KOPT-K1 (cell line): ENCODE measurements around the gene OPCML.

Source experiments
- H3K27ac ChIP-seq: fragments of 200-600 bp; sonication (generic); 2 replicates; pipeline ENCODE4 v1.5.1; 2016; ENCODE audit warnings: antibody characterized with exemption, mild to moderate bottlenecking, low read depth, low read length; ENCODE audit not compliant: poor library complexity, severe bottlenecking
- H3K36me3 ChIP-seq: fragments of 200-600 bp; sonication (generic); 2 replicates; pipeline ENCODE4 v1.5.1; 2017; ENCODE audit warnings: antibody characterized with exemption, mild to moderate bottlenecking, low read length, moderate library complexity; ENCODE audit not compliant: insufficient read depth
- H3K9me3 ChIP-seq: fragments of 200-600 bp; sonication (generic); 2 replicates; pipeline ENCODE4 v1.5.1; 2017; ENCODE audit warnings: antibody characterized with exemption, low read length, mild to moderate bottlenecking; ENCODE audit not compliant: insufficient read depth, poor library complexity, severe bottlenecking

Gene OPCML

DNA sequence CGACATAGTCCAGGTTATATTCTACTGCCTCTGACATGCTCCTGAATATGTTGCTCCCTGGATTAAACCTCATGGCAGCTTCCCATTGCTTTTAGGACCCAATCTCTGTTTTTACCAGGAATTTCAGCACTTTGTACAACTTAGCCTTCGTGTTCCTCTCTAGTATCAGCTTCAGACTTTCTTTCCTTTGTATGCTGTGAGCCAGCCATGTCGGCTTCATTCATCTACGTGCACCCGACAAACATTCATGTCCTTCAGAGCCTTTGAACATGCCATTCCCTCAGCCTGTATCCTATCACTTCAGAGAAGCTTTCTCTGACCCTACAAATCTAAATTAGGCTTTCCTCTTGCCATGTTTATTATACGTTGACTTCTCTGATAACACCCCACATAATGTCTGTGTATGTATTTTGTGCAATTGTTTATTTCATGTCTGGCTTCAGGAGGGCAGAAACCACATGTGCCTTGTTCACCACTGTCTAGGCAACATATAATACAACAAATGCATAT lies 743.4 kb downstream of the OPCML start:
- H3K27ac ChIP-seq, result no peak overlapping the region
- H3K9me3 ChIP-seq, result no peaks in the 10 kb centered on the region
- no peaks in the 10 kb centered on the region for H3K36me3 ChIP-seq

DNA sequence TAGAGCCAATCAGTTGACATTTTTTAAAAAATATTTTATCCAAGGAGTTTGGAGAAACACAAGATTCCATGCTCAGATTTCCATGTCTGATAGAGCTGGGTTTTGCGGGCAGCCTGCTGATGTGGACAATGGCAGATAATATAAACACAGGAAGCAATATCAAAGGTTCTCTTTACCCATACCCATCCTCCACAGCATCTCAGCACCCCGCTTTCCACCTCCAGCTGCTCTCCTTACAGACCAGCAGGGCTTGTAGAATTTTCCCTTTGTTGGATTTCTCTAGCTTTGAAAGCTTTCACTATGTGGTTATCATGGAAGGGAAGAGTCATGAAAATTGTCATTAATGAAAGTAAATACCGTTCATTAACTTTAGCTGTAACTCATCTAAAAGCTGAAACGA lies 746.4 kb downstream of the OPCML start:
- no peak overlapping the region for H3K27ac ChIP-seq
- H3K36me3 ChIP-seq, result no peaks in the 10 kb centered on the region
- H3K9me3 ChIP-seq, result no peaks in the 10 kb centered on the region

DNA sequence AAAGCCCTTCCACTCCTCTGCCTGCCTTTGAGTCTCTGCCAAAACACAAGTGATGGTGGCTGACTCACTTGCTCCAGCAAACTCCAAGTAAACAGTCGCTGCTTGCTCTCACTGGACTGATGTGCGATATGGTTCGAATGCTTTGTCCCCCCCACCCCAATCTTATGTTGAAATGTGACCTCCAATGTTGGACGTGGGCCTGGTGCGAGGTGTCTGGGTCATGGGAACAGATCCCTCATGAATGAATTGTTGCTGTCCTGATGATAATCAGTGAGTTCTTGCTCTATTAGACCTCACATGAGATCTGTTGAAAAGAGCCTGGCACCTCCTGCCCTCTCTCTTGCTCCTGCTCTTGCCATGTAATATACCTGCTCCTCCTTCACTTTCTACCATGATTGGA lies 747.9 kb downstream of the OPCML start:
- H3K27ac ChIP-seq, result no peak overlapping the region
- H3K36me3 ChIP-seq, result no peaks in the 10 kb centered on the region
- H3K9me3 ChIP-seq, result no peaks in the 10 kb centered on the region

DNA sequence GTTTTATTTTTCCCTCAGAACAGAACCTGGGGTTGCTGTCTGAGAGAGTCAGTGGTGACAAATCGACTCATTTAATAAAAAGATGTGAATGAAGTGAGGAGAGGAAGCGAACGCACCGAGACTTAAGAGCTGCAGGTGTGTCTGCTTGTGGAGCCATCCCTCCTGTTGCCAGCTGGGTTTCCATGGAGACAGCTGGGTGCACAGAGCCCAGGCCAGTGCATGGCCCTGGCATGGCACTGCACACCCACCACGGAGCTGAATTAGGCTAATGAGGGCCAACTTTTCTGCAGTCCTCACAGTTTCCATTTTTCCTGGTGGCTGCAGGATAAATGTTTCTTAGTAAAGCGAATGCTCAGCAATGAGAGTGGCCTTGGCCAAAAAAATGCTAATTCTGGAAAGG lies 750.2 kb downstream of the OPCML start:
- H3K36me3 ChIP-seq, result no peaks in the 10 kb centered on the region

DNA sequence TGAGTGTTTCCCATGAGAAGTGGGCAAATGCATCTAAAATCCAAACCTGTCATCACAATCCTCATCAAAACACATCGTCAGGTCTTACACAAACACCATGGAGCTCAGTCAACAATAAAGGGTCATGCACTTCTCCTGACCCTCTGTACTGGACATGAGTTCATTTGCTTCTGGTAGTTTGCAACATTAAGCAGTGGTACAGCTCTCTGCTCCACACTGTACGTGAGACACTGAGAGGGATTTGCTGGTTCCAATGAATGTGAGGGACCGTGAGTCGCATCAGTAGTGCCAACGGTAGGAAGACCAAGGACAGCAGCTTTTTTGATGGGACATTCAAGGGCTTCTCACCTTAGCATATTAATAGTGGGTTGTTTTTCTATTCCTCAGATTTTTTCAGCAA lies 752.3 kb downstream of the OPCML start:
- Histone ChIP-seq H3K36me3 (no peaks in the 10 kb centered on the region), H3K27ac (no peak overlapping the region), H3K9me3 (no peaks in the 10 kb centered on the region)

More for the DNA sequence above, 750.2 kb downstream of the OPCML start:
- no peak overlapping the region for H3K27ac ChIP-seq
- no peaks in the 10 kb centered on the region for H3K9me3 ChIP-seq

DNA sequence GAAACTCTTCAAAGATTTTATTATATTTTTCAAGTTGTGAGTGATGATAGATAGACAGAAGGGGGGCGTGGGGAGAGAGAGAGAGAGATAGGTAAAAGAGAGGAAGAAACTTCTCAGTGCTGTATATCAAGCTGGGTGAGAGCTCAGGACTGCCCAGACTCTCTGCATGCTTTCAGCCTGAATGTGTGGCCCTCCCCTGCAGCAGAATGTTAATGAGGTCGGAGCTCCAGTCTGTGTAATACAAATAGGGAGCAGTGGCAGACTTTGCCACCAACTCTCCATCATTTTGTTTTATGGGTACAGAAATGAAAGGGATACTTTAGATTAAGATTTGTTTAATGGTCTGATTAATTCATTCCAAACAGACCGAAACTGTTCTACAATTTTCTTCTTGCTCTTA lies 752.8 kb downstream of the OPCML start:
- H3K36me3 ChIP-seq, result no peaks in the 10 kb centered on the region
- no peak overlapping the region for H3K27ac ChIP-seq
- no peaks in the 10 kb centered on the region for H3K9me3 ChIP-seq

DNA sequence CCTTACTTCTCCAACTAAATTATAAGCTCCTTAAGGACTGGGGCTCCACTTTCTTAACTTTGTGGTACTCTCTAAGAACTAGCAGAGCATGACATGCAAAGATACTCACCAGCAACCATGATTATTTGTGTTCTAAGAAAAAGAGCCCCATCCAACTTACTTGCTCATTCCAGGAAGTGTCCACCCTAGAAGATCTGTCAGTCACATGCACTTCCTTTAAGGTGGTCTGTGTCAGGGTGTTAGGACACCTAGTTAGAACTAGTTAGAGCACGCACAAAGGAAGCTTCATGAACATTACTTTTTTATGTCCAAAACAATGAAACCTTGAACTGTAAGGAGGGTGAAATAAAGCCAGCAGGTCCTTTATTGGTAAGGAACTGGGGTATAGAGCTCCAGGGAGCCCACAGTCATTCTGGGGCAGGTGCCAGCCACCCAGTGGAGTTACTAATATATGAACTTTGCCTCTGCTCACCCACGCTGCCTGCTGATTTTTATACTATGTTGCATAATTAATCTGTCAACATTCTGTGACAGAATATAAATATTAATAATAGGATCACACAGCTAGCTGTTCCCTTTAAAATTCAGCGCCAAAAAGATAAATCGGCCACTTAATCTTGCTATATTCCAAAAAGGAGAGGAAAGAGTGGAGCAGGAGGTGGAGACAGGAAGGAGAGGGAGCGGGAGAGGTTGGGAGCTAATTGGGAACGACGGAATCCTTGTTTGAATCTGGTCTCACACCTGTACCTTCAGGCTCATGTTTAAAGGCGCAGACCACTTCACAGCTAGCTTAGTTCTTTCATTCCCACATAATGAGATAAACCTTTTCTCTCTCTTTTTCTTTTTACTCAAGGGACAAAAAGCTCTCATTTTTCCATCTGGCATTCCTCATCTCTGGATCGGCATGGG lies 755.0 kb downstream of the OPCML start:
- Histone ChIP-seq H3K9me3 (no peaks in the 10 kb centered on the region), H3K36me3 (no peaks in the 10 kb centered on the region), H3K27ac (no peak overlapping the region)

DNA sequence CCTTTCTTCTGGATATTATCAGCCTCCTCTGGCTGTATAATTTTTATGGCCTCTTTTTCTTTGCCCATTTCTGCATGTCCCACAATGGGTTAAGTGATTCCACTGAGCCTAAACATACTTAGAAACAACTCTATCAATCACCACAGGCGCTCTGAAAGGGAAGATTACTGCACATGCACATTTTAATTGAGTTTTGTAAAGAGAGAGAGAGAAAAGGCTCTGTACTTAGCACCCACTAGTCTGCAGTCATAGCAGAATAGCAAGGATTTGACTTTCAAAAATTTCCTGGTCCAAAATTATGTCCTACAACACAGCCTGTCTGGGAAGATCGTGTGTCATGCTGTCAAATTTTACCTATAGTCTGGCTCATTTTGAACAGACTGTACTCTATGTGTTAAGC lies 758.5 kb downstream of the OPCML start:
- no peaks in the 10 kb centered on the region for H3K9me3 ChIP-seq
- no peak overlapping the region for H3K27ac ChIP-seq
- H3K36me3 ChIP-seq, result no peaks in the 10 kb centered on the region

DNA sequence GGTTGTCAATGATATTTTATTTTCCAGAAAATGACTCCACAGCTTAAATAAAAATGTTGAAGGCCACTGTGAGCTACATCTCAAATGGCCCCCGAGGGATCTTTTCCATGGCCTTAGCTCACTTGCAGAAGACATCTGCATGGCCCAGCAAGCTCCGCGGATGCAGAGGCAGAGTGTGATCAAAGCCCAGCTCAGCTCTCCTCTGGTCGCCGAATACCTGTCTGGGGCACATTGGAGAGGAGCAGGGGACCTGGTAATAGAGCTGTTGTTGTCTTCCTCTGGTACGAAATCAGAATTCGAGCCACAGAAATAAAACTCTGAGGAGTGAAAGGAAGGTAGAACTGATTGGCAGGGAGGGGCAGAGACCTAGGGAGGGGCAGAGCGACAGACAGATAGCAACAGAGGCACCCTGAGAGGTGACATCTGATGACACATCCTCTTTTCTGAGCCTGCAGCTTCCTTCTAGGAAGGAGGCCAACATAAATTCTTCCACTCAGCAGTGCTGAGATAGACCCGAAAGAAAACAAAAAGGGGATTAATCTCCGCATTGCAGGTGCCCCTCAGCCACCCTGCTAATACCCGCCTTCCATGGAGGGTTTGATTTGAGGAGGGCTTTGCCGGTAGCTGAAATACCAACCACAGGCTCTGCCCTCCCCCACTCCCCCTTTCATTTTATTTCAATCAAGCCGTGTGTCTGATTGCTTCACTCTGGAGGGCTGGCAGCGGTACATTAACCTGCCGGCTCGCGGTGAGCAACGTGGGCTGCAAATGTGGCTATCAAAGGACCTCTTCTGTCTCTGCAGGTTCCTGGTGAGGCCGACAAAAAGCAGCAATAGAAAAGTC lies 759.4 kb downstream of the OPCML start:
- H3K36me3 ChIP-seq, result no peaks in the 10 kb centered on the region
- no peaks in the 10 kb centered on the region for H3K9me3 ChIP-seq
- no peak overlapping the region for H3K27ac ChIP-seq

DNA sequence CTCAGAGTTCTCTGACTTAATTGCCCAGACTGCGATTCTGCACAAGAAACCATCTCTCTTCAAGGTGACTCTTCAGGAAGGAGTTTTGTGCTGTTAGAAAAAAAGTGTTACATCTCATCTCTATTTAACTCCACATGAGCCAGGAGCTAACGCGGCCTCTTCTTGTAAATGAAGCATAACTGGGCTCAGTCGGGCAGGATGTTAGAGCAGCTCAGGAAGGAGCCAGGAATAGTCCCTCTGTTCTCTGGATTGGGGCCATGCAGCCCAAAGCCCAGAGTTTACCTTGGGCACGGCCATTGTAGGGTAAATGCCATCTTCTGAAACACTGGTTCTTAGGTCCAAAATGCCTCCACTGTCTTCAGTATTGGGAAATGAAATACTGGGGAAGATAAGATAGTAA lies 760.6 kb downstream of the OPCML start:
- no peaks in the 10 kb centered on the region for H3K36me3 ChIP-seq
- no peak overlapping the region for H3K27ac ChIP-seq
- no peaks in the 10 kb centered on the region for H3K9me3 ChIP-seq

DNA sequence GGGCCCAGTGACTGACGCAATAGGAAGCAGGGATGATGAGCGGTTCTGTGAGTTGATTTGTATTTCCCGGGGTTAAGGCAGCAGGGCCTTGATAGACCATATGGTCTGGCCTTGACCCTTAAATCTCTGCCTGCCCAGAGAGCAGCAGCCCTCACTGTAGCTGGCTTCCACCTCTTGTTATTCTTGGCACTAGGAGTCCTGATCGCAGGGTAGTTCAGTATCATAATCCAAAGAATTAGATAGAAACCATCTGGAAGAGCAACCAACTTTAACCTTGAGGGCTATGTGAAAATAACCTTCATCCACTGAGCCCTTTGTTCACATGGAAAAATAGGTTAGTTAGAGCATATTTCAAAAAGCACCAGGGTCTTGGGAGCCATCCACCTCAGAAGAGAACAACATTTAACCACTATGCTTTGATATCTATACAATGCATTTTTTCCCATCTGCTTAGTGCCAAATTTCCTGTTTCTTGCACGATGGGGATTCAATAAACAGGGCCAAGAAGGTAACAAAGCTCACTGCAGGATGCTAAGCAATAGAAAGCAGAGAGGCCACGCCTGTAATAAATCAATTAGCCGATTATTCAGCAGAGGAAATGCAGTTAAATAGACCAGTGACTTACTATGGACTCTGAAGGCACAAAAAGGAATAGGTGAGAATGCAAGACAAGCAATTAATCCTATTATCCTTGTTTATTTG lies 761.3 kb downstream of the OPCML start:
- H3K27ac ChIP-seq, result no peak overlapping the region
- H3K36me3 ChIP-seq, result no peaks in the 10 kb centered on the region
- H3K9me3 ChIP-seq, result no peaks in the 10 kb centered on the region

DNA sequence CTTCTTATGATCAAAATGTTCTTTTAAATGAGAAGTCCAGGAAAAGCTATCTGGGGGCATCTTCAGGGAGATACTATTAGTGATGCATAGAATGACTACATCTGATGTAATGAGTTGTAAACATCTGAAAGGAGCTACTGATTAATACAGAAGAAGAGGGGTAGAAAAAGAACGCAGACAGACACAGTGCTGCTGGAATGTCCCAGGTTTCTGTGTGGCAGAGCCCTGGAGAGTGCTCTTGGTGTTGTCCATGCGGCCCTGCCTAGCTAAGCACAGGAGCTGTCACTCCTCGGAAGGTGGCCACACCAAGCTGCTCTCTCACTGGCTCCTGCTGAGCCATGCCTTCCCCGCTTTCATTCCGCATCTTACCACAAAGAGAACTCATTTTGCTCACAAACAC lies 768.8 kb downstream of the OPCML start:
- H3K27ac ChIP-seq, result no peak overlapping the region
- no peaks in the 10 kb centered on the region for H3K36me3 ChIP-seq
- no peaks in the 10 kb centered on the region for H3K9me3 ChIP-seq

DNA sequence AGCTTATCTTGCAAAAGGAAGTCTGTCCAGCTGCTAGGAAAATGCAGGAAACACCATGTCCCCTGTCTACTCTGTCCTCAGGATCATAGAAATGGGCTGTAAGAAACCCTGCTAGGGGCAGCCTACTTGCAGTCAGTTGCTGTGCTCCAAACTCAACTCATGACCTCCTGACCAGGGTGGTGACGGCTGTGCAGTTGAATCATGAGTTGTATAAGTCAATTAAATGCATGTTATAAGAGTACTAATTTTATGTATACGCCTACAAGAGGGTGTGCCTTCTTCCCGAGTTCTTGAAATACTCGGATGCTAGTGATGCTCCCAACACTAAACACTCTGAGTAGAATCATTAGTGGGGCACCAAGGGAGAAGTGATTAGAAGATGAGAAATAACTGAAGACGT lies 776.4 kb downstream of the OPCML start:
- Histone ChIP-seq H3K36me3 (no peaks in the 10 kb centered on the region), H3K27ac (no peak overlapping the region), H3K9me3 (no peaks in the 10 kb centered on the region)

DNA sequence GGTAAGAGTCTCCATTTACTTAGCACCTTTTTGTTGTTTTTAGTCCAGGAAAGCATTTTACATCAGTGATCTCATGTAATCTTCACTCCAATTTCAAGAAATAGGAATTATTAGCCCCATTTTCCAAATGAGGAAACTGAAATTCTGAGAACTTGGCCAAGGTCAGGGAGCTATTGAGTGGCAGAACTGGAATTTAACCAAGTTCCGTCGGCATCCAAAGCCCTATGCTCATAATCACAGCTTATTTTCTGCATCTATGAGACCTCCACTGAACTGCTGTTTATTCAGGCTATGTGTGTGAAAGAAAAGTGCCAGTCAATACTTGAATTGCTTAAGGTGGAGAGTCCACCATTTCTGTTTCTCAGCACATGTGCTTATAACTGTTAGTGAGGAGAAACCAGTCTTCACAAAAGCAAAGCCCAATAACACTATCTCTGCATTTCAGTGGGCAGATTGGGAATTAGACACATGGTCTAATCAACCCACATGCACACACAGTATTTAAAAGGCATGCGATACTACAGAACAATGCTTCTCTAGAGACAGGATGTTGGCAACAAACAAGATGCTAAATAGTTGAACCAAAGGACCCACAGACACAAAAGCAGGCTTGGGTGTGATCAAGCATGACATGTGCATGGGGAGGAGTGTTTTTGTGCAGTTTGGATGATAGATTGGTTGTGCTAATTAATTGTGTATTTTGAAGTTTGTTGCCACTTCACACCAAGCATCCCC lies 780.6 kb downstream of the OPCML start:
- no peaks in the 10 kb centered on the region for H3K9me3 ChIP-seq
- H3K27ac ChIP-seq, result no peak overlapping the region
- no peaks in the 10 kb centered on the region for H3K36me3 ChIP-seq
